ACC112 (cell line): Measurements from ENCODE around the gene NRG3.

ENCODE experiments used
- H2AFZ ChIP-seq: fragments of 200-600 bp; sonication (generic); one replicate; pipeline ENCODE4 v1.6.0; 2017; ENCODE audit warnings: antibody characterized with exemption, low read length; ENCODE audit not compliant: unreplicated experiment
- H3K27ac ChIP-seq: fragments of 200-600 bp; sonication (generic); 2 replicates; pipeline ENCODE4 v1.5.1; 2014; ENCODE audit warnings: low read depth, mild to moderate bottlenecking, antibody characterized with exemption, low read length, moderate library complexity
- H3K27me3 ChIP-seq: fragments of 200-600 bp; sonication (generic); 2 replicates; pipeline ENCODE4 v1.6.1; 2014; ENCODE audit warnings: mild to moderate bottlenecking, antibody characterized with exemption, low read length, moderate library complexity, mixed read lengths; ENCODE audit not compliant: insufficient read depth
- H3K36me3 ChIP-seq: fragments of 200-600 bp; sonication (generic); 2 replicates; pipeline ENCODE4 v1.6.1; 2016; ENCODE audit warnings: mild to moderate bottlenecking, antibody characterized with exemption, low read length, moderate library complexity, mixed read lengths; ENCODE audit not compliant: insufficient read depth
- H3K4me1 ChIP-seq: fragments of 200-600 bp; sonication (generic); one replicate; pipeline ENCODE4 v1.6.1; 2016; ENCODE audit warnings: low read length, mixed read lengths; ENCODE audit not compliant: insufficient read depth, unreplicated experiment, control insufficient read depth
- H3K4me3 ChIP-seq: fragments of 200-600 bp; sonication (generic); 2 replicates; pipeline ENCODE4 v1.5.1; 2014; ENCODE audit warnings: mild to moderate bottlenecking, low read depth, low read length
- H3K79me2 ChIP-seq: fragments of 200-600 bp; sonication (generic); one replicate; pipeline ENCODE4 v1.6.0; 2016; ENCODE audit warnings: low read length; ENCODE audit not compliant: control insufficient read depth, unreplicated experiment, insufficient read depth

Gene NRG3

GRCh38 chr10:82358486-82359099, 483.6 kb downstream of the NRG3 start:
- Histone ChIP-seq H3K79me2 (no peaks in the 10 kb centered on the region), H3K36me3 (no peaks in the 10 kb centered on the region), H3K4me1 (no peaks in the 10 kb centered on the region), H3K4me3 (no peak overlapping the region), H2AFZ (no peak overlapping the region), H3K27me3 (no peaks in the 10 kb centered on the region), H3K27ac (no peak overlapping the region)

DNA sequence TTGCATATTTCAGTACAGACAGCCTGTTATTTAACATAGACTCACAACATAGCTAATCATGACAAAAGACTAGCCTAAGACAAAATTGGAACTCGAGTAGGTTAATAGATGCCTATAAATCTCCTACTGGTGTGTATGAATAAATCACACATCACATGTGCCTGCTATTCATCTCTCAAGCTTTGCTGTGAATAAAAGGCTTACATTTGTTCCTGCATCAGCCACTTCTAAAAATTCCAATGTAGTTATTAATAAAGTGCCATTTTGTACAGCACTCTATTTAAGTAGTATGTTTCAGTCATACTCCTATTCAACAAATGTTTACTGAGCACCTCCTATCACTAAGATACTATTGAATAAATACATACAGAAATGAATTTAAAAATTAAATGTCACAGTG, 486.3 kb downstream of the NRG3 start:
- Histone ChIP-seq H3K27ac (no peak overlapping the region), H3K79me2 (no peaks in the 10 kb centered on the region), H2AFZ (no peak overlapping the region), H3K4me1 (no peaks in the 10 kb centered on the region), H3K36me3 (no peaks in the 10 kb centered on the region), H3K4me3 (no peak overlapping the region), H3K27me3 (no peaks in the 10 kb centered on the region)

GRCh38 chr10:82377608-82378007, 502.6 kb downstream of the NRG3 start:
- no peaks in the 10 kb centered on the region for H3K4me1 ChIP-seq
- H3K79me2 ChIP-seq: no peaks in the 10 kb centered on the region
- H3K4me3 ChIP-seq: no peak overlapping the region
- no peak overlapping the region for H3K27ac ChIP-seq
- no peak overlapping the region for H2AFZ ChIP-seq
- H3K36me3 ChIP-seq: no peaks in the 10 kb centered on the region
- no peaks in the 10 kb centered on the region for H3K27me3 ChIP-seq

DNA sequence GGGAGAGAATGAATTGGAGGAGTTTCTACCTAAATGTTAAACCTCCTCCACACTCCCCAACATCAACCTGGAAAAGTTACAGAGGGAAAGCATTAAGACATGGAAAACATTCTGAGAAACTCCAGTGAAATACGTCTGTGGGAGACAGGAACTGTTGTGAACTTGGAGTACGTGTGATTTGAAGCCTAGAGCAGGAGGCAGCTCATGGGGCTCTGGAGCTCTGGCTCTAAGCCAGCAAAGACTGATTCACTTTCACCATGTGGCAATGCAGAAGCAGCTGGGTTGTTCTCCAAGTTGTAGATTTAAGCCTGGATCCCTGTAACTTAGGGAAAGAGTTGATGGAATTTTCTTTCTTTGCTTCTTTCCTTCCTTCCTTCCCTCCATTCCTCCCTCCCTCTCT, 503.2 kb downstream of the NRG3 start:
- no peak overlapping the region for H3K27ac ChIP-seq
- no peak overlapping the region for H2AFZ ChIP-seq
- no peak overlapping the region for H3K4me3 ChIP-seq
- H3K36me3 ChIP-seq: no peaks in the 10 kb centered on the region
- H3K4me1 ChIP-seq: no peaks in the 10 kb centered on the region
- no peaks in the 10 kb centered on the region for H3K79me2 ChIP-seq
- no peaks in the 10 kb centered on the region for H3K27me3 ChIP-seq

DNA sequence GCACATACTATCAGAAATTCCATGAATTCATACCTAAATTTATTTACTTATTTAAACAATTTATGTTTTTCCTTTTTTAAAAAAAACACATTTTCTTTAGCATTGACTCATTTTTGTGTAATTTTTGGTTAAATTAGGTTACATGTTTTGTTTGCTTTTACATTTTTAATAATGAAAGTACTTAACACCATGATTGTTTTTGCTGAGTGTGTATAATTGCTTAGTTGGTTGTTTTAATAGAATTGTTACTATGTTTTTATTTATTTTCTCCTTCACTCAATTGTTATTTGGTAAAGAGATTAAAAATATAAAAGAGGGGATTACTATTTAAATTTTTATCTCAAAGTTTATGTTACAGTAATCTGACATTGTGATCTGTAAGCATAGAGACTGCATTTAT, 508.4 kb downstream of the NRG3 start:
- no peak overlapping the region for H3K27ac ChIP-seq
- H3K79me2 ChIP-seq: no peaks in the 10 kb centered on the region
- H3K27me3 ChIP-seq: no peaks in the 10 kb centered on the region
- H3K4me1 ChIP-seq: no peaks in the 10 kb centered on the region
- H2AFZ ChIP-seq: no peak overlapping the region
- H3K4me3 ChIP-seq: no peak overlapping the region
- H3K36me3 ChIP-seq: no peaks in the 10 kb centered on the region

DNA sequence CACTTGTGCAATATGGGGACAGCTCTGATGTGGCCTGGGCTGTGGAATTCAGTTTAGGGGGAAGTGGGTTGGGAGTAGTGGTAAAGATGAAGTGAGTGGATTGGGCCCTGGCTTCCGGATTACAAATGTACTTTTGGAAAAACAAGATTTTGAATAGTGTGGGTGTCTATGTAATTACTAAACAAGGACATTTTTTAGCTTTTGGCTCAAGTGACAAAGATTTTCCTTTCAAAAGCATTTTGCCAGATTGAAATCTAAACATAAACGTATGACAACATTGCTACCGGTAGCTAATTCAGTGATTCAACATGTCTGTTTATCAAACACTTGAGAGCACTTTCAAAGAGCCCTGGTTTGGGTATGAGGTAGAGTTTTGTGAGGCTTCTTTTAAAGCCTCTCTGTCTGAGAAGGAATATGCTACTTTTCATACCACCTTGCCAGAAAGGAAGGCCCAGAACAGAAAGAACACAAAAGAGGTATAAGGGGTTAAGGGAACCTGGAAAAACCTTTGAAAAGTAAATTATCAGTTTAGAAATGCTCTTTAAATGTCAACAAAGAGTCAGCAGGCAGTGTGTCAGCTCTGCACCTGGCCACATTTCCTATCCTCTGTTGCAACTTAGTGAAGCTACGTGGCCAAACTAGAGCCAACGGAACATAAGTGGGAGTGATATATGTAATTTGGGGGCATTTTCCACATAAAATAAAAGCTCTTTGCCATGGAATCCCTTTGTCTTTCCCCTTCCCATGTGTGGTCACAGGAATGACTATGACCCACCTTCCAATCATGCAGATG, 516.1 kb downstream of the NRG3 start:
- Histone ChIP-seq H2AFZ (no peak overlapping the region), H3K27ac (no peak overlapping the region), H3K27me3 (no peaks in the 10 kb centered on the region), H3K79me2 (no peaks in the 10 kb centered on the region), H3K4me1 (no peaks in the 10 kb centered on the region), H3K36me3 (no peaks in the 10 kb centered on the region), H3K4me3 (no peak overlapping the region)

GRCh38 chr10:82391971-82392370, 517.0 kb downstream of the NRG3 start:
- no peaks in the 10 kb centered on the region for H3K36me3 ChIP-seq
- H3K4me1 ChIP-seq: no peaks in the 10 kb centered on the region
- H3K27ac ChIP-seq: no peak overlapping the region
- H3K27me3 ChIP-seq: no peaks in the 10 kb centered on the region
- no peaks in the 10 kb centered on the region for H3K79me2 ChIP-seq
- H3K4me3 ChIP-seq: no peak overlapping the region
- no peak overlapping the region for H2AFZ ChIP-seq

- Histone ChIP-seq H2AFZ (no peak overlapping the region), H3K4me3 (no peak overlapping the region), H3K4me1 (no peaks in the 10 kb centered on the region), H3K27ac (no peak overlapping the region), H3K79me2 (no peaks in the 10 kb centered on the region), H3K27me3 (no peaks in the 10 kb centered on the region), H3K36me3 (no peaks in the 10 kb centered on the region)
Measured at GRCh38 chr10:82392533-82392932, 517.5 kb downstream of the NRG3 start.

GRCh38 chr10:82394122-82394521, 519.1 kb downstream of the NRG3 start:
- Histone ChIP-seq H3K79me2 (no peaks in the 10 kb centered on the region), H2AFZ (no peak overlapping the region), H3K4me3 (no peak overlapping the region), H3K27me3 (no peaks in the 10 kb centered on the region), H3K27ac (no peak overlapping the region), H3K36me3 (no peaks in the 10 kb centered on the region), H3K4me1 (no peaks in the 10 kb centered on the region)

GRCh38 chr10:82394987-82395386, 520.0 kb downstream of the NRG3 start:
- no peak overlapping the region for H3K4me3 ChIP-seq
- no peaks in the 10 kb centered on the region for H3K4me1 ChIP-seq
- H2AFZ ChIP-seq: no peak overlapping the region
- no peaks in the 10 kb centered on the region for H3K79me2 ChIP-seq
- no peaks in the 10 kb centered on the region for H3K27me3 ChIP-seq
- H3K27ac ChIP-seq: no peak overlapping the region
- no peaks in the 10 kb centered on the region for H3K36me3 ChIP-seq

DNA sequence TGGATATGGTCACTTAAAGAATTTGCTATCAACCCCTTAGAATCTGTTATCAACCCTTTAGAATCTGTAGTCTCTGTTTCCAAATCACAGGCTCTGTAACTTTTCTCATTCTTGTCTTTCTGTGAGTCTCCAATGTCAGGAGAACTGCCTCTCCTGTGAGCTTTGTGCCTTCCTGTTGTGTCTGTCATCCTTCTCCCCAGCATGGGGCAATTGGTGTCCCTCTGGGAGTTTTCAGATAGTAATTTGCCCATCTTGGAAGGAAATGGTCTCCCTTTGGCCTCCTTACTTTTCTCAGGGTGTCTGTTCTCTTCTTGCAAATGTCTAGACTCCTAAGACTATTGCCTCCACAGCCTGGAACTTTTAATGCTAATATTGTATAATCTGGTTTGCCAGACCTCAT, 521.9 kb downstream of the NRG3 start:
- H3K27me3 ChIP-seq: no peaks in the 10 kb centered on the region
- H3K79me2 ChIP-seq: no peaks in the 10 kb centered on the region
- no peaks in the 10 kb centered on the region for H3K4me1 ChIP-seq
- no peak overlapping the region for H2AFZ ChIP-seq
- no peak overlapping the region for H3K4me3 ChIP-seq
- H3K36me3 ChIP-seq: no peaks in the 10 kb centered on the region
- no peak overlapping the region for H3K27ac ChIP-seq
